ENCODE measurements around the gene CD33. TPM values are rescaled to one million over a fixed set of nuclear protein-coding genes. Genes with fewer than 3 reads are reported as not detected.

CD33 gene
- total RNA-seq, 2 experiments from 2014 or later = 2.3 to 4.0 TPM

- DNase-seq = no peak
- CTCF ChIA-PET = interaction anchor here (3.1 kb wide), 1 partner anchor 9 kb away, joined by 20 read pairs; no protein-coding TSS in a partner anchor
- no peaks in the 10 kb centered on the region for H3K27me3 Mint-ChIP-seq (ENCODE audit: low read depth)
- H3K4me1 Mint-ChIP-seq (ENCODE audit: low read depth) = peaks cover 80% of the 10 kb centered on the region
- H3K4me3 Mint-ChIP-seq = no peak within 1 kb of the TSS
- POLR2A ChIA-PET = no interaction called here
- H3K27ac Mint-ChIP-seq = peak within 1 kb of the TSS; percentile 42
- H3K36me3 Mint-ChIP-seq (ENCODE audit: low read depth) = peaks cover 14% of the 10 kb centered on the region
- no peak for ATAC-seq
- no peaks in the 10 kb centered on the region for H3K9me3 Mint-ChIP-seq (ENCODE audit: insufficient read depth)
Observed at GRCh38 chr19:51250786-51251467, 26.0 kb downstream of the CD33 start, which contains the start of gene SIGLECL1. Gene SIGLECL1, plus strand, starts transcription at chr19:51251080. Its CDS starts 12,993 bp downstream, at chr19:51264073.

GRCh38 chr19:51251468-51251820 lies 26.6 kb downstream of the CD33 start:
- Mint-ChIP-seq H3K27ac (peak overlapping the region; percentile 42), H3K36me3 (ENCODE audit: low read depth) (peaks cover 14% of the 10 kb centered on the region), H3K4me3 (no peak overlapping the region), H3K9me3 (ENCODE audit: insufficient read depth) (no peaks in the 10 kb centered on the region), H3K27me3 (ENCODE audit: low read depth) (no peaks in the 10 kb centered on the region), H3K4me1 (ENCODE audit: low read depth) (peaks cover 80% of the 10 kb centered on the region)
- no peak for ATAC-seq
- no peak for DNase-seq
- ChIA-PET CTCF (no interaction called here), POLR2A (no interaction called here)

- H3K4me1 Mint-ChIP-seq (ENCODE audit: low read depth) = peaks cover 77% of the 10 kb centered on the region
- POLR2A ChIA-PET = no interaction called here
- ATAC-seq (no peak), DNase-seq (no peak)
- CTCF ChIA-PET = interaction anchor here (0.8 to 1.6 kb wide), 3 partner anchors 94 to 221 kb away, joined by 3 to 8 read pairs (median 3); no protein-coding TSS in a partner anchor
- peaks cover 12% of the 10 kb centered on the region for H3K36me3 Mint-ChIP-seq (ENCODE audit: low read depth)
- no peak overlapping the region for H3K4me3 Mint-ChIP-seq
- no peaks in the 10 kb centered on the region for H3K9me3 Mint-ChIP-seq (ENCODE audit: insufficient read depth)
- H3K27ac Mint-ChIP-seq = peak overlapping the region; percentile 91
- H3K27me3 Mint-ChIP-seq (ENCODE audit: low read depth) = peaks cover 2% of the 10 kb centered on the region
Observed at GRCh38 chr19:51252306-51253079, 27.6 kb downstream of the CD33 start.

- Mint-ChIP-seq H3K9me3 (ENCODE audit: insufficient read depth) (no peaks in the 10 kb centered on the region), H3K4me3 (peak overlapping the region; percentile 60), H3K27me3 (ENCODE audit: low read depth) (peaks cover 2% of the 10 kb centered on the region), H3K27ac (peak overlapping the region; percentile 91), H3K36me3 (ENCODE audit: low read depth) (peaks cover 12% of the 10 kb centered on the region), H3K4me1 (ENCODE audit: low read depth) (peaks cover 79% of the 10 kb centered on the region)
- POLR2A ChIA-PET = no interaction called here
- DNase-seq (no peak), ATAC-seq (peak; percentile 20)
- CTCF ChIA-PET = interaction anchor here (0.8 to 1.6 kb wide), 3 partner anchors 95 to 220 kb away, joined by 3 to 8 read pairs (median 3); no protein-coding TSS in a partner anchor
Observed at GRCh38 chr19:51253088-51253806, 28.4 kb downstream of the CD33 start.

GRCh38 chr19:51256155-51256625 lies 31.3 kb downstream of the CD33 start:
- ChIA-PET CTCF (interaction anchor here (1.0 to 4.1 kb wide), 5 partner anchors 11 to 102 kb away, joined by 3 to 22 read pairs (median 9); no protein-coding TSS in a partner anchor), POLR2A (no interaction called here)
- peaks cover 72% of the 10 kb centered on the region for H3K4me1 Mint-ChIP-seq (ENCODE audit: low read depth)
- H3K27ac Mint-ChIP-seq = peak overlapping the region; percentile 80
- peaks cover 7% of the 10 kb centered on the region for H3K36me3 Mint-ChIP-seq (ENCODE audit: low read depth)
- DNase-seq = peak; percentile 37
- no peaks in the 10 kb centered on the region for H3K9me3 Mint-ChIP-seq (ENCODE audit: insufficient read depth)
- H3K27me3 Mint-ChIP-seq (ENCODE audit: low read depth) = peaks cover 8% of the 10 kb centered on the region
- peak; percentile 76 for ATAC-seq
- H3K4me3 Mint-ChIP-seq = peak overlapping the region; percentile 12

GRCh38 chr19:51257471-51257870 lies 32.6 kb downstream of the CD33 start:
- H3K27ac Mint-ChIP-seq = peak overlapping the region; percentile 76
- H3K9me3 Mint-ChIP-seq (ENCODE audit: insufficient read depth) = no peaks in the 10 kb centered on the region
- H3K4me3 Mint-ChIP-seq = no peak overlapping the region
- ATAC-seq (no peak), DNase-seq (no peak)
- H3K4me1 Mint-ChIP-seq (ENCODE audit: low read depth) = peaks cover 63% of the 10 kb centered on the region
- POLR2A ChIA-PET = no interaction called here
- peaks cover 17% of the 10 kb centered on the region for H3K27me3 Mint-ChIP-seq (ENCODE audit: low read depth)
- CTCF ChIA-PET = interaction anchor here (0.6 to 4.1 kb wide), 11 partner anchors 8 to 103 kb away, joined by 3 to 22 read pairs (median 4); no protein-coding TSS in a partner anchor
- H3K36me3 Mint-ChIP-seq (ENCODE audit: low read depth) = peaks cover 4% of the 10 kb centered on the region

- Mint-ChIP-seq H3K36me3 (ENCODE audit: low read depth) (peaks cover 3% of the 10 kb centered on the region), H3K9me3 (ENCODE audit: insufficient read depth) (no peaks in the 10 kb centered on the region), H3K27me3 (ENCODE audit: low read depth) (peaks cover 19% of the 10 kb centered on the region), H3K27ac (peak overlapping the region; percentile 53), H3K4me1 (ENCODE audit: low read depth) (peaks cover 53% of the 10 kb centered on the region), H3K4me3 (no peak overlapping the region)
- peak; percentile 47 for DNase-seq
- ChIA-PET CTCF (interaction anchor here (1.0 to 4.1 kb wide), 24 partner anchors 9 to 336 kb away, joined by 3 to 67 read pairs (median 6); partner anchors contain the start of gene SIGLECL1), POLR2A (no interaction called here)
- peak; percentile 23 for ATAC-seq
Observed at GRCh38 chr19:51258165-51259160, 33.6 kb downstream of the CD33 start.

GRCh38 chr19:51259348-51260245 lies 34.7 kb downstream of the CD33 start:
- H3K4me1 Mint-ChIP-seq (ENCODE audit: low read depth) = peaks cover 42% of the 10 kb centered on the region
- no peak overlapping the region for H3K4me3 Mint-ChIP-seq
- DNase-seq (peak; percentile 80), ATAC-seq (no peak)
- ChIA-PET CTCF (interaction anchor here (0.6 to 4.1 kb wide), 25 partner anchors 7 to 338 kb away, joined by 3 to 67 read pairs (median 4); partner anchors contain the start of gene SIGLECL1), POLR2A (no interaction called here)
- H3K36me3 Mint-ChIP-seq (ENCODE audit: low read depth) = no peaks in the 10 kb centered on the region
- H3K27me3 Mint-ChIP-seq (ENCODE audit: low read depth) = peaks cover 27% of the 10 kb centered on the region
- no peaks in the 10 kb centered on the region for H3K9me3 Mint-ChIP-seq (ENCODE audit: insufficient read depth)
- H3K27ac Mint-ChIP-seq = no peak overlapping the region

- DNase-seq (no peak), ATAC-seq (no peak)
- H3K27ac Mint-ChIP-seq = no peak overlapping the region
- peaks cover 31% of the 10 kb centered on the region for H3K27me3 Mint-ChIP-seq (ENCODE audit: low read depth)
- CTCF ChIA-PET = interaction anchor here (2.2 kb wide), 1 partner anchor 105 kb away, joined by 9 read pairs; no protein-coding TSS in a partner anchor
- H3K4me3 Mint-ChIP-seq = no peak overlapping the region
- no peaks in the 10 kb centered on the region for H3K9me3 Mint-ChIP-seq (ENCODE audit: insufficient read depth)
- no peaks in the 10 kb centered on the region for H3K36me3 Mint-ChIP-seq (ENCODE audit: low read depth)
- H3K4me1 Mint-ChIP-seq (ENCODE audit: low read depth) = peaks cover 13% of the 10 kb centered on the region
- POLR2A ChIA-PET = no interaction called here
Observed at GRCh38 chr19:51263808-51264207, 38.9 kb downstream of the CD33 start.

GRCh38 chr19:51271067-51271466 lies 46.2 kb downstream of the CD33 start:
- H3K4me1 Mint-ChIP-seq (ENCODE audit: low read depth) = peaks cover 20% of the 10 kb centered on the region
- H3K36me3 Mint-ChIP-seq (ENCODE audit: low read depth) = no peaks in the 10 kb centered on the region
- H3K4me3 Mint-ChIP-seq = no peak overlapping the region
- no peak for DNase-seq
- no peak overlapping the region for H3K27ac Mint-ChIP-seq
- peaks cover 25% of the 10 kb centered on the region for H3K27me3 Mint-ChIP-seq (ENCODE audit: low read depth)
- no peak for ATAC-seq
- CTCF ChIA-PET = interaction anchor here (0.9 kb wide), 1 partner anchor 11 kb away, joined by 3 read pairs; no protein-coding TSS in a partner anchor
- H3K9me3 Mint-ChIP-seq (ENCODE audit: insufficient read depth) = no peaks in the 10 kb centered on the region
- POLR2A ChIA-PET = no interaction called here

All from activated CD8-positive, alpha-beta T cell treated with anti-CD3 and anti-CD28 coated beads, Interleukin-2, amount 10 ng/mL, durations not matched to agents 7 days and 5 days (primary cell).